ENCODE data around the gene F12.

The F12 gene

DNA sequence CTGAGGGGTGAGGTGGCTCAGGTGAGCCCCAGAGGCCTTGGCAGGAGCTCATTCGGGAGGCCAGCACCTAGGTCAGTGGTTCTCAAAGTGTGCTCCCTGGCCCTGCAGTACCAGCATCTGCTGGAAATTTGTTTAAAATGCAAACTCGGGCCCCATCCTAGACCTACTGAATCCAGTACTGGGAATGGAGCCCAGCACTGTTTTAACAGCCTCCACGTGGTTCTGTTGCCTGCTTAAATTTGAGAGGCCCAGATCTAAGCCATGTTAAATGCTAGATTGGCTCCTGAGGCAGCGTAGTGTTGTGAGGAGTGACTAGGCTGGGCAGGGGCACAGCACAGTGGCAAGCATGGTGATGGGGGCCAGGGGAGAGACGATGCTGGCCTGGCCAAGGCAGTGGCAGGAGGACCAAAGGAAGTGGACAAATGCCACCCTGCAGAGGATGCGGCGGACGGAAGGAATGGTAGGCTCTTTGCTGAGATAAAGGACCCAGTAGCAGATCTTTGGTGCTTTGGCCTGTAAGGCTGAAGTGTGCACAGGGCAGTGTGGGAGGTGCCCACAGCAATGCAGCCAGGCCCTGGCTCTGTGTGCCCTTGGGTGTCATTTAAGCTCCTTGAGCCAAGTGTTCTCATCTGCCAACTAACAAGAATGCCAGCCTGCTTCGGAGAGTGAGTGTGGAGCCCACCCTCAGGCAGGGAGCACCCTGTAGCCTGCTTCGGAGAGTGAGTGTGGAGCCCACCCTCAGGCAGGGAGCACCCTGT lies 41.5 kb upstream of the F12 start:
- no peak for TF ChIP-seq ZNF274 (IDR thresholded peaks at IDR 0.05; ENCODE audit: low read depth, low read length)
- H3K4me3 ChIP-seq (ENCODE audit: low read length) = no peak overlapping the region

DNA sequence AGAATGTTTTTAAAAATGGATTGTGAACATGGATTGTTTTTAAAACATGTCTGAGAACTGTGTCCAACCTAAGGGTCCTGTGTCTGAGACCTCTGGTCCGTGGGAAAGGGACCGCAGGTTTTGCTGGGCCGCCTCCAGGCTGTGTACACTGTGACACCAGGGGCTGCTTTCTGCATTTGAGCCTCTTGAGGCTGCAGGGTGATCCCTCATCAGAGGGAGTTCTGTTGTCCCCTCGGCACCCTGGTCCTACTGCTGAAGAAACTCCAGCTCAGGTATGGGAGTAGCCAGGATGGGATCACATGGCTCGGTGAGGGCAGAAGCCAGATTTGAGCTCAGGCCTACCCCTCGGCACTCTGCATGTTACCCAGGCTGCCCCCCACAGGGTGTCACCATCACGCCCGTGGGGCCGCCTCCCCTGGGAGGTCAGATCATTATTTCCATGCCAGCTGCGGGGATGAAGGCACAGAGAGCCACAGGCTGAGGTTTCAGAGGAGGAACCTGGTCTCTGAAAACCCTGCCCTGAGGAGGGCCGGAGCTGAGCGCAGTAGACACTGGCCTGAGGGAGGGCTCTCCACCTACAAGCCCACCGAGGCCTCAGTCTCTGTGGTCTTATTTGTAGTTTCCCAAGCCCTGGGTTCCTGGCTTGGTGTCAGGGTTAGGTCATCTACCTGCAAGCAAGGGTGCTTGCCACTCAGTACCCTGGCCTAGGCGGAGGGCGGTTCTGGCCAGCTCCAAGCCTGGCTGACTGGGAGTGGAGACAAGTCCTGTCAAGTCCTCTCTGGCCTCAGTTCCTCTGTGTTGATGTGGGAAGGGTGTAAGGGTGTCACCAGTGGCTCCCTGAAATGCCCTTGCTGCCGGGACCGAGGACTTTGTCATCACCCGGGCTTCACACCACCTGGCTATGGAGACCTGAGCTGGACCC lies 40.0 kb upstream of the F12 start:
- TF ChIP-seq ZNF274 (IDR thresholded peaks at IDR 0.05; ENCODE audit: low read depth, low read length) = no peak
- H3K4me3 ChIP-seq (ENCODE audit: low read length) = no peak overlapping the region

DNA sequence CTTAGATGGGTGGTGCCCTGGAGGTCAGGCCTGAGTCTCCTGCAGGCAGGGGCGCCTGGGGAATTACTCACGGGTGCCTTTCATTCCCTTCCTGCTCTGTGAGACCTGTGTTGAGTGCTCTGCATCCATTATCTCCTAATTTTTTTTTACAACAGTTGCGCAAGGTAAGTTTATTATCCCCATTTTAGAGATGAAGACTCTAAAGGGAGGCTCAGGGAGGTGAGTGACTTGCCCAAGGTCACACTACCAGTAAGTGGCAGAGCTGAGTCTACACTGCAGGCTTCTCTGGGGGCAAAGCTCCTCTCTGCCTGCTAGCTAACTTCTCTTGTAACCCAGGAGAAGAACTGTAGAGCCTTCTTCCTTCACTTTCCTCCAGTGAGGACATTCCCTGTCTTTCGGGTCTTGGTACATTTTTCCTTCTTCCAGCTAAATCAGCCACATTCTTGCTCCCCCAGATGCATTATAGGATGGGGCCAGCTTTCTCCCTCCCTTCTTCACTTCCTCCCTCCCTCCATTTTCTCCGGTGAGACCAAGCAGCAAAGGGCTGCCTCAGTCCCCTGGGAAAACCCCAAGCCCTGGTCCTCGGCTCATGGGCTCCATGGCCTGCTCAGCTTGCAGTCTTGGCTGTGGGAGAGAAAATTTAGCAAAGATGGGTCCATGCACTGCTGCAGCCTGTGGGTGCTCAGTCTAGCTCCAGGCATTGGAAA lies 39.0 kb upstream of the F12 start:
- TF ChIP-seq ZNF274 (IDR thresholded peaks at IDR 0.05; ENCODE audit: low read depth, low read length) = no peak
- H3K4me3 ChIP-seq (ENCODE audit: low read length) = no peak overlapping the region; the same call in 1 of the 2 replicates

DNA sequence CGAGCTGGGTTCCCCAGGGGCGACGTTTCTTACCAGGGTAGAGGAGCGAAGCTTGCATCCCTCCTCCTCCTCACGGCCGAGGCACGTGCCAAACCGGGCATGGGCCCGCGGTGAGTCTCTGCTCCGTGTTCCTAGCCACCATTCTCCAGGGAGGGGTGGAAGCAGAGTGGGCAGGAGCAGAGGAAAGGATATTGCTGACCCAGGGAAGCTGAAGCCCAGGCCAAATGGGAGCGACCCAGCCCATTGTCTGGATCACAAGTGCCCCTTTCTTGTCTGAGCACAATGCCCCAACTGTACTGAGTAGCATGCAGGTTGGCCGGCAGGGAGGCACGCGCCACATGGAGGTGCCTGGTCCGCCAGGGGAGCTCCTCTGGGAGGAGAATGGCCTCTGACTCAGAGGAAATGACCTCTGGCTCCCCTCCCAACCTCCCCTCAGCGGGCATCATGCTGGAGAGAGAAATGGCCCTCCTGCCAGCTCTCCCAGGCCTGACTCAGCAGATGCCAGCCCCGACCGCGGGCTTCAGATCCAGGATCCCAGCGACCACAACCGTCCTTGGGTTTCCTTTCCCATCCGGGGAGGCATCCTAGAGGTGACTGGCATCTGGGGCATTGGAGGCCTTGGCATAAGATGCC lies 38.4 kb upstream of the F12 start:
- H3K4me3 ChIP-seq (ENCODE audit: low read length) = peak overlapping the region; percentile 6; the same call in 1 of the 2 replicates
- TF ChIP-seq ZNF274 (IDR thresholded peaks at IDR 0.05; ENCODE audit: low read depth, low read length) = no peak

DNA sequence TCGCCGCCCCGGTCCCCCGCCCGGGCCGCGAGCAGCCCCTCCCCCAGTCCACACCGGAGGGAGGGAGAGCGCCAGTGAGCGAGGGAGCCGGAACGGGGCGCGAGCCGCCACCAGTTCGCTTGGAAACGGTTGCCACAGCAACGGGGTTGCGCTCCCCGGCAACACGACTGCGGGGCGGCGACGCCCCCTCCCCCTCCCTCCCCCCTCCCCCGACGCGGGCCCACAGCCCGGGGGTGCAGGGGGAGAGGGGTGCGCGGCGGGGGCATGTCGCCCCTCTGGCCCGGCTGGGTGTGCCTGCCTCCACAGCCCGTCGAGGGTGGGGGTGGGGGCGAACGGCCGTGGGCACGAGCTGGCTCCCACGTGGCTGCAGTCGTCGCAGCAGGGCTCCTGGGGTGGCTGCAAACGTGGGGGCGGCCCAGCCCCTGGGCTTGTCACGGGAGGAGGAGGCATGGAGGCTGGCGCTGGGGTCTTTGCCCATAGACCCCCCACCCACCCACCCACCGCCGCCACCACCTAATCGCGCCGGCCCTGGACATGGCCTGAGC lies 37.8 kb upstream of the F12 start:
- no peak for TF ChIP-seq ZNF274 (IDR thresholded peaks at IDR 0.05; ENCODE audit: low read depth, low read length)
- peak overlapping the region; percentile 69; the same call in 1 of the 2 replicates for H3K4me3 ChIP-seq (ENCODE audit: low read length)

DNA sequence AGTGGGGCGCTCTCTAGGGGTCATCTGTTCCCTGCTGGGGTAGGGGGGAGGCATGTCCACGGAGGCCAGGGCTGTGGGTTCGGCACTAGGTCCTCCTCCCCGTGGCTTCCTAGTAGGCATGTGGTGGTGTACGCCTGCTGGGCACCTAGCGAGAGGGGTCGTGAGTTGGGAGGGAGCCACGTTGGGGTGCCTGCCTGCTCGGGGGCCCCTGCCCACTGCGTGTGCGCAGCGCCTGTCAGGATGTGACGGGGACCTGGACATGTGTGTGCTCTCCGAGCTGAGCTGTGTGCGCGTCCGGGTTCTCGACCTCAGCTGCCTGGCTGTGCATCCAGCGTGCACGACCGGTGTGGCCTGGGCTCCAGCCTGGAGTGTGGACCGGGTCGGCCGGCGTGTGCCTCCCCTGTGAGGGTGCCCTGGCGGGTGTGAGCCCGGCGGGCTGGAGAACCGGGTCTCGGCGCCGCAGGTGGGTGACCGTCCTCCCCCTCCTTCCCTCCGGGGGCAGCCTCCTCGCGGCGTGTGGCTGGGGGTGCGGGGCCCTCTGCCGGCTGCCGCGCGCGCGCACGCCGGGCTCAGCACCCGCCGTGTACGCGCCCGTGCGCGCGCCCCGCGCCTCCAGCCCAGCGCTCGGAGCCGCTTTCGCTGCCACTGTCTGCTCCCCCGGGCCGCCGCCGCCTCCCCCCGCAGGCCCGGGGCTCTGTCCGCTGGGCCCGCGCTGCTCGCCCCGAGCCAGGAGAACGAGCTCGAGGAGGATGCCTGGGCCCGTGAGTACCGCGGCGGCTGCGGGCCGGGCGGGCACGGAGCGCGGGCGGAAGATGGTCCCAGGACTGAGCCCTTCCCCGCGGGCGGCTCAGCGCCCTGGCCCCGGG lies 37.1 kb upstream of the F12 start, which contains the start of gene PRR7:
TSS of gene PRR7 (plus strand) at position 615 of the 866 bp plus-strand sequence. CDS start 8,254 bp downstream, outside the sequence.
- no peak for TF ChIP-seq ZNF274 (IDR thresholded peaks at IDR 0.05; ENCODE audit: low read depth, low read length)
- H3K4me3 ChIP-seq (ENCODE audit: low read length) = peak within 1 kb of the TSS; percentile 69; the same call in 1 of the 2 replicates

DNA sequence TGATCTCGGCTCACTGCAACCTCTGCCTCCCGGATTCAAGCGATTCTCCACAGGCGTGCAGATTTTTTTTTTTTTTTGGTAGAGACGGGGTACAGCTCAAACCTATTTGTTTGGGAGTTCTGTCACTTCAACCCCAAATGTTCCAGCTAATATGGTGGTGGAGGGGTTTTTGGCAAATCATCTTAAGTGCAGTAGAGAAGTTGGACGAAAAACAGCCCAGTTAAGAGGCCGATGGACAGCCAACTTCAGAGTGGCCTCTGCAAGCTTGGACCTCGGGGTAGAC lies 36.5 kb upstream of the F12 start:
- peak overlapping the region; percentile 69; the same call in 1 of the 2 replicates for H3K4me3 ChIP-seq (ENCODE audit: low read length)
- TF ChIP-seq ZNF274 (IDR thresholded peaks at IDR 0.05; ENCODE audit: low read depth, low read length) = no peak

DNA sequence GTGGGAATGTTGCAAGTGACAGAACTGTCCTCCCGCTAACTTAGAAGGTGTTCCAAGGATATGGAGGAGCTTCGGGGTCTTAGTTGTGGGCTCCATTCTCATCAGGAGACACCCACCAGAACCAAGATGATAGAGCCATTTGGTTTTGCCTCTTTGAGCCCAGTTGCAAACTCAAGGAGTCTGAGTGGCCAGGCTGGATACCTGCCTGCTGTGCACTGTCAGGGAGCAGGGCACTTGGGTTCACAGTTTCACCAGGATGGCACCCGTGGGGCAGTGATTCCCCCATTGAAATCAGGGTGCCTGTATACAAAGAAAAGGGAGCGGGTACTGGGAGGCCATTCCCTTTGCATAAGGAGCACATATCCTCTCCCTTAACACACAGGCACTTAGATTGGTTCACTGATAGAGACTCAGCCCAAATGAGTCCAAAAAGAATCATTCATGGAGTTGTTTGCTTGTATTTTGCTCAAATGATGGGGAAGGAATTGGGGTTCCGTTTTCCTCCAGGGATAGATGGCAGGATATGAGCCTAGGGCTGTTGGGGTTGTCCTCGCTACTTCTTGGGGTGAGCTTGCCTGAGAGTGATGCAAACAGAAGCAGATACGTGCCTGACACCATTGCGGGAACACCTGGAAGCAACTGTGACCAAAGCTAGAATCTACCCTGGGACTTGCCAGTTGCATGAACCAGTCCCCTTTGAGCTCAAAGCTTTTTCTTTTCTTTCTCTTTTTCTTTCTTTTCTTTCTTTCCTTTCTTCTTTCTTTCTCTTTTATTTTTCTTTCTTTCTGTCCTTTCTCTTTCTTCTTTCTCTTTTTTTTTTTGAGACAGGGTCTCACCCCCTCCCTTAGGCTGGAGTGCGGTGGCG lies 35.9 kb upstream of the F12 start:
- TF ChIP-seq ZNF274 (IDR thresholded peaks at IDR 0.05; ENCODE audit: low read depth, low read length) = no peak
- H3K4me3 ChIP-seq (ENCODE audit: low read length) = no peak overlapping the region; the same call in 1 of the 2 replicates

DNA sequence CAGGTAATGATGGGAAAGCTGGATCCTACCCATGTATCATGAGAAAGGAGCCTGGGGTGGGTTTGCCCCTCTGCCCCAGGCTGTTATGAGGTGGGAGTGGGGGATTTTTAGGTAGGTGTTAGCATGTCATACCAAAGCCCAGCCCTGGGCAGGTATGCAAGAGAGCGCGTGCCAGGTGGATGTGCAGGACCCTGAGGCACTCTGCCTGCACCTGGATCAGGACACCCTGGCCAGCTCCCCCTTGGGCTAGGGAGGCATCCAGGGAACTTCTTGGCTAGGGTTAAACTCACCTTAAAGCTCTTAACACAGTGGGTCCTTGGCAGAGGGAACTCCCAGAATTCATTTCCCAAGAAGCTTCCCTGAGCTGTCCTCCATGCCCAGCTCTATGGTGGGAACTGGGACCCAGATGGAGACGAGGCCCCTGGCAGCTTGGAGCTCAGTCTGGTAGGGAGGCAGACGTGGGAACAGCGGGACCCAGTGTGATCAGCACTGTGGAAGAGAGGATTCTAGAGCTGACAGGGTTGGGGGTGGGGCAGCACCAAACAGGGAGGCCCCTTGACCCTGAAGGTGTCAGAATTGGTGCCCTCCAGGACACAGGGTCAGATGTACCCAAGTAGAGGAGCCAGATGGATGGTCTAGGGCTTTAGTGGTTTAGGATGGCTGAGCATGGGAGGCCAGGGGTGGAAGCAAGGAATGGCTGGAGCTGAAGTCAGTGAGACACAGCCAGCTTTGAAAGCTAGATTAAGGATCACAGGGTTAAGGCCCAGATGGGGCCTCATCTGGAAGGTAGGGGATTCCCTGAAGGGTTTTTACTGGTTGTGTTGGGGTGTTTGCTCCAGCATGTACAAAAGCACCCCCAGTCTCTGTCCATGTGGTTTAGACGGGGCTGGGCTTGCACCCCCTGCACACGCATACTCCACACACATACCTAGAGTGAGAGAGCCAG lies 35.0 kb upstream of the F12 start:
- no peak overlapping the region for H3K4me3 ChIP-seq (ENCODE audit: low read length)
- no peak for TF ChIP-seq ZNF274 (IDR thresholded peaks at IDR 0.05; ENCODE audit: low read depth, low read length)

DNA sequence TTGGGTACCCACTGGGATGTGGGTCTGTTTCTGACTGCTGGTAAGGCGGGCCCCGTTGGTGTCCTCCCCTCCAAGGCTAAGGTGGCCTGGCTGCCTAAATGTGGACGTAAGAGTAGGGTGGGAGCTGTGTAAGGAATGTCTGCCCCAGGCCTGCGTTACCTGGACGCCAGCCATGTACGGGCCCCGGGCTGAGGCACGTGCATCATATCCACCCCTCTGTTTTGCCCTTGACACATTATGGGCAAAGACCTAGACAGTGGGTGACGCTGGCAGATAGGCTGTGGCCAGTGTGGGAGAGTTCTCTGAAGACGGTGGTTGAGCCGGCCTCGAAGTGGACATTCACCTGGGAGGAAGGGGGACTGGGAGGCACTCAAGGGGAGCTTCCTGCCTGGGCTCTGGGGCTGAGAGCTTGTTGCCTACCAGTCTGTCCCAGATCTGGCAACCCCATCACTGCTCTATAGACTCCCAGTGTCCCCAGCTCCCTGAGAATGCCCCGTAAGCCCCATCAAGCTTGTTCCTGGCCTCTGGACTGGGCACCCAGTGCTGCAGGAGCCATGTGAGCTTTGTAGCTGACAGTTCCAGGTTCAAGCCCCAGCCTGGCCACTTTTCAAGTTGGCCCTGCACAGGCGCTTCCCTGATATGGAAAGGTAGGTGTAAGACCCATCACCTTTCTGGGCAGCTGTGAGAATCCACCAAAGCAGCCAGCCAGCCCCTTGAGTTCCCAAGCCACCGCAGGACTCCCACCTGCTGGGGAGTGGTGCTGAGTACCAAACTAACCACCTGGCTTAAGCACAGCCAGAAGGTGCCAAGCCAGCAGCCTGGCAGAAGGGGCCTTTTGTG lies 34.0 kb upstream of the F12 start:
- H3K4me3 ChIP-seq (ENCODE audit: low read length) = no peak overlapping the region
- no peak for TF ChIP-seq ZNF274 (IDR thresholded peaks at IDR 0.05; ENCODE audit: low read depth, low read length)
